CD4-positive, CD25-positive, alpha-beta regulatory T cell (primary cell): Measurements from ENCODE around the gene TRMT44. TPM values are rescaled to one million over a fixed set of nuclear protein-coding genes. Genes with fewer than 3 reads are reported as not detected.
A peak's percentile ranks its signal among the peaks of the same experiment; 100 is the strongest.

Experiments
- ATAC-seq, 2 donors: fragments of 150-1000 bp; cut with Tn5 transposase; one replicate each; pipeline ENCODE4 v1.10.0; 2021; ENCODE audit warnings: low read depth in 2 of 2, moderate number of reproducible peaks in 2 of 2, moderate library complexity in 1 of 2
- DNase-seq, 3 donors: peaks; one replicate each; pipeline versions ENCODE4 v3.0.0 to v3.0.0-alpha.2; 2012 to 2022; ENCODE audit warnings: mixed read lengths in 1 of 3
- H3K27ac ChIP-seq: one replicate; pipeline ENCODE4 v1.7.0; 2013; ENCODE audit warnings: mild to moderate bottlenecking, low read length; ENCODE audit not compliant: insufficient read depth, poor library complexity, severe bottlenecking
- H3K27me3 ChIP-seq: one replicate; pipeline ENCODE4 v1.7.0; 2013; ENCODE audit warnings: low read length; ENCODE audit not compliant: control insufficient read depth, insufficient read depth
- H3K36me3 ChIP-seq: one replicate; pipeline ENCODE4 v1.7.0; 2013; ENCODE audit warnings: mild to moderate bottlenecking, low read length, moderate library complexity; ENCODE audit not compliant: control insufficient read depth, insufficient read depth
- H3K4me1 ChIP-seq: 2 replicates; pipeline ENCODE4 v1.7.0; 2013; ENCODE audit warnings: mild to moderate bottlenecking, low read length; ENCODE audit not compliant: insufficient read depth, control insufficient read depth, poor library complexity, severe bottlenecking
- H3K4me3 ChIP-seq: one replicate; pipeline ENCODE4 v1.7.0; 2013; ENCODE audit warnings: low read depth, mild to moderate bottlenecking, low read length, moderate library complexity
- H3K9me3 ChIP-seq, 2 experiments: 1 replicate in 1 of 2; 2 replicates in 1 of 2; pipeline ENCODE4 v1.7.0; 2013; ENCODE audit warnings: low read length in 2 of 2, mild to moderate bottlenecking in 1 of 2, moderate library complexity in 1 of 2; ENCODE audit not compliant: control insufficient read depth in 2 of 2
- H3K27ac Mint-ChIP-seq, 3 donors: one replicate each; pipeline ENCODE4 v1.8.0; 2020 to 2022; ENCODE audit warnings: mild to moderate bottlenecking in 3 of 3, mixed read lengths in 3 of 3, moderate library complexity in 2 of 3
- H3K27me3 Mint-ChIP-seq: one replicate; pipeline ENCODE4 v1.8.0; 2022; ENCODE audit warnings: mild to moderate bottlenecking, mixed read lengths
- H3K36me3 Mint-ChIP-seq: one replicate; pipeline ENCODE4 v1.8.0; 2020; ENCODE audit warnings: mixed read lengths
- H3K4me1 Mint-ChIP-seq, 4 donors: one replicate each; pipeline ENCODE4 v1.8.0; 2020 to 2022; ENCODE audit warnings: mixed read lengths in 4 of 4, mild to moderate bottlenecking in 1 of 4
- H3K4me3 Mint-ChIP-seq, 4 donors: one replicate each; pipeline ENCODE4 v1.8.0; 2020 to 2022; ENCODE audit warnings: mild to moderate bottlenecking in 4 of 4, mixed read lengths in 4 of 4, moderate library complexity in 3 of 4
- H3K9me3 Mint-ChIP-seq, 7 donors: one replicate each; pipeline ENCODE4 v1.8.0; 2020 to 2022; ENCODE audit warnings: mixed read lengths in 7 of 7, mild to moderate bottlenecking in 3 of 7, moderate library complexity in 2 of 7
- polyA plus RNA-seq, 4 donors: library from polyadenylated mRNA; unstranded; fragments of 300-500 nt; fragmentation: Illumina TruSeq; gene quantifications; one replicate each; pipeline ENCODE4 v1.2.3, GENCODE V29; 2021
- total RNA-seq: library from RNA; stranded (reverse); gene quantifications from one replicate; pipeline ENCODE4 v1.2.3, GENCODE V29; 2022

TRMT44 gene
- total and polyA plus RNA-seq, 5 donors from 2014 or later = 10.9 to 26.2 (median 15.4) TPM

- no peak overlapping the region for H3K27ac Mint-ChIP-seq
- peaks cover 0 to 17% (median 5%) of the 10 kb centered on the region in 4 donors for H3K4me1 Mint-ChIP-seq
Observed at GRCh38 chr4:8407316-8407715, 33.3 kb upstream of the TRMT44 start.

GRCh38 chr4:8407756-8408155 lies 32.8 kb upstream of the TRMT44 start:
- Histone ChIP-seq H3K36me3 (peaks cover 8% of the 10 kb centered on the region), H3K4me1 (no peaks in the 10 kb centered on the region), H3K27me3 (no peaks in the 10 kb centered on the region), H3K27ac (no peak overlapping the region), H3K9me3 (no peaks in the 10 kb centered on the region), H3K4me3 (no peak overlapping the region)
- DNase-seq (no peak), ATAC-seq (no peak)
- Mint-ChIP-seq H3K9me3 (no peaks in the 10 kb centered on the region), H3K4me1 (peaks cover 0 to 17% (median 6%) of the 10 kb centered on the region in 4 donors), H3K4me3 (no peak overlapping the region), H3K27ac (no peak overlapping the region), H3K27me3 (no peaks in the 10 kb centered on the region), H3K36me3 (peaks cover 24% of the 10 kb centered on the region)

More at GRCh38 chr4:8407316-8407715, 33.3 kb upstream of the TRMT44 start:
- Mint-ChIP-seq H3K4me3 (no peak overlapping the region), H3K36me3 (peaks cover 24% of the 10 kb centered on the region), H3K27me3 (no peaks in the 10 kb centered on the region), H3K9me3 (no peaks in the 10 kb centered on the region)
- ATAC-seq = no peak
- no peak overlapping the region for H3K4me3 ChIP-seq
- no peaks in the 10 kb centered on the region for H3K9me3 ChIP-seq
- no peak overlapping the region for H3K27ac ChIP-seq
- H3K36me3 ChIP-seq = peaks cover 8% of the 10 kb centered on the region
- no peak for DNase-seq
- H3K4me1 ChIP-seq = no peaks in the 10 kb centered on the region
- no peaks in the 10 kb centered on the region for H3K27me3 ChIP-seq

DNA sequence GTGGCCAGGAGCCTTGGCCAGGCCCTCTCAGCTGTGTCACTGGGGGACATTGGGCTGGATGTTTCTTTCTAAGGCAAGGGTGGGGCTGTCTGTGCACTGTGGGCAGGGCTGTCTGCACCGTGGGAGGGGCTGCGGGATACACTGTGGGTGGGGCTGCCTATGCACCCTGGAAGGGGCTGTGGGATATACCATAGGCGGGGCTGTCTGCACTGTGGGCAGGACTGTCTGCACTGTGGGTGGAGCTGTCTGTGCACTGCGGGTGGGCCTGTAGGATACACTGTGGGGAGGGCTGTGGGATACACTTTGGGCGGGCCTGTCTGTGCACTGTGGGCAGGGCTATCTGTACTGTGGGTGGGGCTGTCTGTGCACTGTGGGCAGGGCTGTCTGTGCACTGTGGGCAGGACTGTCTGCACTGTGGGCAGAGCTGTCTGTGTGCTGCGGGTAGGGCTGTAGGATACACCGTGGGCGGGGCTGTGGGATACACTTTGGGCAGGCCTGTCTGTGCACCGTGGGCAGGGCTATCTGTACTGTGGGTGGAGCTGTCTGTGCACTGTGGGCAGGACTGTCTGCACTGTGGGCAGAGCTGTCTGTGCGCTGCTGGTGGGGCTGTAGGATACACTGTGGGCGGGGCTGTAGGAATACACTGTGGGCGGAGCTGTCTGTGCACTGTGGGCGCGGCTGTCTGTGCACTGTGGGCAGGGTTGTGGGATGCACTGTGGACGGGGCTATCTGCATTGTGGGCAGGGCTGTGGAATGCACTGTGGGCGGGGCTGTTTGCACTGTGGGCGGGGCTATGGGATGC lies 31.1 kb upstream of the TRMT44 start:
- H3K27me3 Mint-ChIP-seq = no peaks in the 10 kb centered on the region
- H3K27me3 ChIP-seq = no peaks in the 10 kb centered on the region
- peaks cover 2 to 25% (median 7%) of the 10 kb centered on the region in 4 donors for H3K4me1 Mint-ChIP-seq
- peaks cover 28% of the 10 kb centered on the region for H3K36me3 Mint-ChIP-seq
- ATAC-seq = peak; percentile 65
- no peaks in the 10 kb centered on the region for H3K9me3 Mint-ChIP-seq
- H3K4me3 Mint-ChIP-seq = peak overlapping the region in 1 of 4 donors; percentile 52
- no peaks in the 10 kb centered on the region for H3K4me1 ChIP-seq
- DNase-seq = peak in 2 of 3 donors; percentile 27 to 82
- peak overlapping the region in 1 of 3 donors; percentile 62 for H3K27ac Mint-ChIP-seq
- H3K36me3 ChIP-seq = peaks cover 12% of the 10 kb centered on the region
- H3K27ac ChIP-seq = peak overlapping the region; percentile 23
- H3K9me3 ChIP-seq = no peaks in the 10 kb centered on the region
- no peak overlapping the region for H3K4me3 ChIP-seq

GRCh38 chr4:8410066-8410625 lies 30.4 kb upstream of the TRMT44 start:
- Histone ChIP-seq H3K36me3 (peaks cover 18% of the 10 kb centered on the region), H3K4me1 (no peaks in the 10 kb centered on the region), H3K27me3 (no peaks in the 10 kb centered on the region), H3K27ac (no peak overlapping the region), H3K9me3 (no peaks in the 10 kb centered on the region), H3K4me3 (no peak overlapping the region)
- peak overlapping the region in 1 of 3 donors; percentile 62 for H3K27ac Mint-ChIP-seq
- peaks cover 29% of the 10 kb centered on the region for H3K36me3 Mint-ChIP-seq
- H3K27me3 Mint-ChIP-seq = no peaks in the 10 kb centered on the region
- DNase-seq (no peak), ATAC-seq (no peak)
- no peaks in the 10 kb centered on the region for H3K9me3 Mint-ChIP-seq
- H3K4me3 Mint-ChIP-seq = no peak overlapping the region
- H3K4me1 Mint-ChIP-seq = peaks cover 4 to 26% (median 8%) of the 10 kb centered on the region in 4 donors

GRCh38 chr4:8410641-8411271 lies 29.8 kb upstream of the TRMT44 start:
- no peak for ATAC-seq
- Mint-ChIP-seq H3K27ac (peak overlapping the region in 1 of 3 donors; percentile 15), H3K4me3 (no peak overlapping the region), H3K36me3 (peaks cover 33% of the 10 kb centered on the region), H3K9me3 (no peaks in the 10 kb centered on the region), H3K27me3 (no peaks in the 10 kb centered on the region), H3K4me1 (peaks cover 4 to 26% (median 8%) of the 10 kb centered on the region in 4 donors)
- H3K4me3 ChIP-seq = no peak overlapping the region
- no peaks in the 10 kb centered on the region for H3K9me3 ChIP-seq
- no peaks in the 10 kb centered on the region for H3K27me3 ChIP-seq
- DNase-seq = no peak
- H3K27ac ChIP-seq = no peak overlapping the region
- peaks cover 21% of the 10 kb centered on the region for H3K36me3 ChIP-seq
- no peaks in the 10 kb centered on the region for H3K4me1 ChIP-seq

GRCh38 chr4:8411351-8412180 lies 29.0 kb upstream of the TRMT44 start:
- Mint-ChIP-seq H3K4me1 (peaks cover 4 to 26% (median 8%) of the 10 kb centered on the region in 4 donors), H3K27me3 (no peaks in the 10 kb centered on the region), H3K36me3 (peaks cover 27% of the 10 kb centered on the region), H3K27ac (no peak overlapping the region), H3K9me3 (peaks cover 0 to 1% (median 0%) of the 10 kb centered on the region in 7 donors), H3K4me3 (no peak overlapping the region)
- Histone ChIP-seq H3K9me3 (no peaks in the 10 kb centered on the region), H3K27me3 (no peaks in the 10 kb centered on the region), H3K27ac (no peak overlapping the region), H3K36me3 (peaks cover 21% of the 10 kb centered on the region), H3K4me3 (no peak overlapping the region), H3K4me1 (no peaks in the 10 kb centered on the region)
- no peak for ATAC-seq
- no peak for DNase-seq

DNA sequence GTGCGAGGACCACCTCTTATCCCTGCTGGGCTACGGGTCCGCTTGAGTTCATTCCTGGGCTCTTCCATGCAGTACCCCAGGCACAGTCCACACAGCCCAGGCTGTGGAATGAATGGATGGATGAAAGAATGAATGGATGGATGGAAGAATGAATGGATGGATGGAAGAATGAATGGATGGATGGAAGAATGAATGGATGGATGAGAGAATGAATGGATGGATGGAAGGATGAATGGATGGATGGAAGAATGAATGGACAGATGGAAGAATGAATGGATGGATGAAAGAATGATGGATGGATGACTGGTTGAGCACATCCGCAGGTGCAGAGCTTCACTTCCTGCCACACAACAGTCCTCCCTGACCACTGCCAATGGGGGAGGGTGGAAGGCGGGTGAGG lies 28.3 kb upstream of the TRMT44 start:
- ATAC-seq (no peak), DNase-seq (no peak)
- Histone ChIP-seq H3K36me3 (peaks cover 21% of the 10 kb centered on the region), H3K4me3 (no peak overlapping the region), H3K9me3 (no peaks in the 10 kb centered on the region), H3K27me3 (no peaks in the 10 kb centered on the region), H3K27ac (no peak overlapping the region), H3K4me1 (no peaks in the 10 kb centered on the region)
- Mint-ChIP-seq H3K4me3 (no peak overlapping the region), H3K4me1 (peaks cover 4 to 26% (median 8%) of the 10 kb centered on the region in 4 donors), H3K9me3 (peaks cover 0 to 1% (median 0%) of the 10 kb centered on the region in 7 donors), H3K27ac (peak overlapping the region in 2 of 3 donors; percentile 28 to 58), H3K36me3 (peaks cover 25% of the 10 kb centered on the region), H3K27me3 (no peaks in the 10 kb centered on the region)
